ENCODE data around the gene NOXRED1. TPM values are rescaled to one million over a fixed set of nuclear protein-coding genes. Genes with fewer than 3 reads are reported as not detected.
"Not testable (repeated sequence)": the region's sequence is repeated elsewhere in the genome, so short reads cannot be mapped to it uniquely, and the experiment has no call there.

NOXRED1 gene
- total RNA-seq, 1 experiment from 2014 or later = not detected

GRCh38 chr14:77438596-77438995, 15.3 kb upstream of the NOXRED1 start:
- Histone ChIP-seq H3K27me3 (replicated peaks) (no peaks in the 10 kb centered on the region), H3K27ac (no peak overlapping the region), H3K9me3 (replicated peaks) (no peaks in the 10 kb centered on the region), H3K4me1 (replicated peaks) (no peaks in the 10 kb centered on the region), H3K36me3 (peaks cover 26% of the 10 kb centered on the region), H3K4me3 (no peak overlapping the region)
- DNase-seq (ENCODE audit: low read depth in 1 of 2, low spot score in 2 of 2) = no peak

DNA sequence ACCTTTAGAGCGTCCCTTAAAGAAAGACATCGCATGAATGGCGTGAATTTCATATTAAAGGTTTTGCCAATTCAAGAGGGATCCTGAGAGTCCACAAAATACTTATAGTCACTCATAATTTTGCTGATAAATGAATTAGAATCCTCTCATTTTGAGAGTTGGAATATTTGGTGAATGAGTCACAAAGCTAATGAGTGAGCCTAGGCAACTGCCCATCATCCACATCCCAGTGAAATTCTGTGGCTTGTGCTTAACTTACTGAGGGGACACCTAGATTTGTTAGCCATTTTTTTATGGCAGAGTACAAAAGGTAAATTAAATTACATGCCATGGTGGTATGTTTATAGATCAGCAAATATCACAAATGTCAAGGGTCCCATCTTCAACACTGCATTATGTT, 12.7 kb upstream of the NOXRED1 start:
- no peak for DNase-seq (ENCODE audit: low read depth in 1 of 2, low spot score in 2 of 2)
- H3K36me3 ChIP-seq = peaks cover 13% of the 10 kb centered on the region
- no peaks in the 10 kb centered on the region for H3K4me1 ChIP-seq (replicated peaks)
- no peak overlapping the region for H3K27ac ChIP-seq
- no peaks in the 10 kb centered on the region for H3K9me3 ChIP-seq (replicated peaks)
- H3K27me3 ChIP-seq (replicated peaks) = no peaks in the 10 kb centered on the region
- H3K4me3 ChIP-seq = no peak overlapping the region

GRCh38 chr14:77426396-77426795, 3.1 kb upstream of the NOXRED1 start:
- no peak for DNase-seq (ENCODE audit: low read depth in 1 of 2, low spot score in 2 of 2)
- no peaks in the 10 kb centered on the region for H3K27me3 ChIP-seq (replicated peaks)
- peaks cover 32% of the 10 kb centered on the region for H3K36me3 ChIP-seq
- no peak overlapping the region for H3K27ac ChIP-seq
- no peaks in the 10 kb centered on the region for H3K4me1 ChIP-seq (replicated peaks)
- no peaks in the 10 kb centered on the region for H3K9me3 ChIP-seq (replicated peaks)
- H3K4me3 ChIP-seq = no peak overlapping the region

GRCh38 chr14:77424862-77425261, 1.5 kb upstream of the NOXRED1 start:
- DNase-seq (ENCODE audit: low read depth in 1 of 2, low spot score in 2 of 2) = no peak
- no peaks in the 10 kb centered on the region for H3K27me3 ChIP-seq (replicated peaks)
- no peaks in the 10 kb centered on the region for H3K4me1 ChIP-seq (replicated peaks)
- peaks cover 32% of the 10 kb centered on the region for H3K36me3 ChIP-seq
- no peaks in the 10 kb centered on the region for H3K9me3 ChIP-seq (replicated peaks)
- no peak overlapping the region for H3K27ac ChIP-seq
- no peak overlapping the region for H3K4me3 ChIP-seq

- H3K4me1 ChIP-seq (replicated peaks) = no peaks in the 10 kb centered on the region
- no peak for DNase-seq (ENCODE audit: low read depth in 1 of 2, low spot score in 2 of 2)
- no peaks in the 10 kb centered on the region for H3K9me3 ChIP-seq (replicated peaks)
- no peak overlapping the region for H3K27ac ChIP-seq
- peaks cover 8% of the 10 kb centered on the region; the same call in 1 of the 2 replicates for H3K36me3 ChIP-seq
- H3K27me3 ChIP-seq (replicated peaks) = no peaks in the 10 kb centered on the region
- H3K4me3 ChIP-seq = no peak overlapping the region
These were observed 2.1 kb downstream of the NOXRED1 start for GRCh38 chr14:77421201-77421600.

DNA sequence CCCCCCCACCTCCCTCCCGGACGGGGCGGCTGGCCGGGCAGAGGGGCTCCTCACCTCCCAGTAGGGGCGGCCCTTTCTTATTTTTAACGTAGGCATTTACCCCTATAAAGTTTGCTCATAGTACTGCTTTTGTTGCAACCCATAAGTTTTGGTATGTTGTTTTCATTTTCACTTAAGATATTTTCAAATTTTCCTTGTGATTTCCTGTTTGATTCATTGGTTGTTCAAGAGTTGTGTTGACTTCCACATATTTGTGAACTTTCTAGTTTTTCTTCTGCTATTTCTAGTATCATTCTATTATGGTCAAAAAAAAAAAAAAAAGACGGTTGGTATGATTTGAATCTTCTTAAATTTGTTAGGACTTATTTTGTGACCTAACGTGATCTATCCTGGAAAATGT, 6.5 kb downstream of the NOXRED1 start:
- Histone ChIP-seq H3K4me1 (replicated peaks) (no peaks in the 10 kb centered on the region), H3K36me3 (no peaks in the 10 kb centered on the region), H3K27ac (no peak overlapping the region), H3K4me3 (no peak overlapping the region), H3K27me3 (replicated peaks) (no peaks in the 10 kb centered on the region), H3K9me3 (replicated peaks) (no peaks in the 10 kb centered on the region)
- DNase-seq (ENCODE audit: low read depth in 1 of 2, low spot score in 2 of 2) = no peak

- not testable (repeated sequence) for H3K4me1 ChIP-seq (replicated peaks); H3K9me3 ChIP-seq (replicated peaks); H3K27me3 ChIP-seq (replicated peaks); DNase-seq (ENCODE audit: low read depth in 1 of 2, low spot score in 2 of 2); H3K27ac ChIP-seq; H3K36me3 ChIP-seq; H3K4me3 ChIP-seq
These were observed 7.2 kb downstream of the NOXRED1 start for GRCh38 chr14:77416098-77416497.

DNA sequence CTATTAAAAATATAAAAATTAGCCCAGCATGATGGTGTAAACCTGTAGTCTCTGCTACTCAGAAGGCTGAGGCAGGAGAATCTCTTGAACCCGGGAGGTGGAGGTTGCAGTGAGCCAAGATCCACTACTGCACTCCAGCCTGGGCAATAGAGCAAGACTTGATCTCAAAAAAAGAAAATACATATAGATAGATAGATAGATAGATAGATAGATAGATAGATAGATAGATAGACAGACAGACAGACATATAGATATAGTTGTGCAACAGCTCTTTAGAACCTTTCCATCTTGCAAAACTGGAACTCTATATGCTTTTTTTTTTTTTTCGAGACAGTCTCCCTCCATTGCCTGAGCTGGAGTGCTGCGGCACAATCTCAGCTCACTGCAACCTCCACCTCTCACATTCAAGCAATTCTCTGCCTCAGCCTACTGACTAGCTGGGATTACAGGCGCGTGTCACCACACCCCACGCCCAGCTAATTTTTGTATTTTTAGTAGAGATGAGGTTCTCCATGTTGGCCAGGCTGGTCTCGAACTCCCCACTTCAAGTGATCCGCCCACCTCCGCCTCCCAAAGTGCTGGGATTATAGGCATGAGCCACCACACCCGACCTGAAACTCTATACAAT, 7.8 kb downstream of the NOXRED1 start:
- H3K36me3 ChIP-seq; H3K27me3 ChIP-seq (replicated peaks); H3K27ac ChIP-seq; DNase-seq (ENCODE audit: low read depth in 1 of 2, low spot score in 2 of 2); H3K4me3 ChIP-seq; H3K9me3 ChIP-seq (replicated peaks); H3K4me1 ChIP-seq (replicated peaks): not testable (repeated sequence)

DNA sequence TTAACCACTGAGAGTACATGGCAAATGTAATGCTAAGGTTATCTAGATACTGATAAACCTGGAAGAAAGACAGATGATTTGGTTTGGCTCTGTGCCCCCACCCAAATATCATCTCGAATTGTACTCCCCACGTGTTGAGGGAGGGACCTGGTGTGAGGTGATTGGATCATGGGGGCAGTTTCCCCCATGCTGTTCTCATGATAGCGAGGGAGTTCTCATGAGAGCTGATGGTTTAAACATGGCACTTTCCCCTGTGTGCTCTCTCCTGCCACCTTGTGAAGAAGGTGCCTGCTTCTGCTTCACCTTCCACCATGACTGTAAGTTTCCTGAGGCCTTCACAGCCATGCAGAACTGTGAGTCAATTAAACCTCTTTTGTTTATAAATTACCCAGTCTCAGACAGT, 14.2 kb downstream of the NOXRED1 start:
- H3K27me3 ChIP-seq (replicated peaks) = no peaks in the 10 kb centered on the region
- H3K27ac ChIP-seq = no peak overlapping the region
- no peaks in the 10 kb centered on the region for H3K9me3 ChIP-seq (replicated peaks)
- H3K4me1 ChIP-seq (replicated peaks) = no peaks in the 10 kb centered on the region
- no peak overlapping the region for H3K4me3 ChIP-seq
- no peaks in the 10 kb centered on the region for H3K36me3 ChIP-seq
- no peak for DNase-seq (ENCODE audit: low read depth in 1 of 2, low spot score in 2 of 2)

GRCh38 chr14:77407158-77407557, 16.2 kb downstream of the NOXRED1 start:
- Histone ChIP-seq H3K9me3 (replicated peaks) (no peaks in the 10 kb centered on the region), H3K36me3 (no peaks in the 10 kb centered on the region), H3K4me3 (no peak overlapping the region), H3K27me3 (replicated peaks) (no peaks in the 10 kb centered on the region), H3K4me1 (replicated peaks) (no peaks in the 10 kb centered on the region), H3K27ac (no peak overlapping the region)
- DNase-seq (ENCODE audit: low read depth in 1 of 2, low spot score in 2 of 2) = no peak

DNA sequence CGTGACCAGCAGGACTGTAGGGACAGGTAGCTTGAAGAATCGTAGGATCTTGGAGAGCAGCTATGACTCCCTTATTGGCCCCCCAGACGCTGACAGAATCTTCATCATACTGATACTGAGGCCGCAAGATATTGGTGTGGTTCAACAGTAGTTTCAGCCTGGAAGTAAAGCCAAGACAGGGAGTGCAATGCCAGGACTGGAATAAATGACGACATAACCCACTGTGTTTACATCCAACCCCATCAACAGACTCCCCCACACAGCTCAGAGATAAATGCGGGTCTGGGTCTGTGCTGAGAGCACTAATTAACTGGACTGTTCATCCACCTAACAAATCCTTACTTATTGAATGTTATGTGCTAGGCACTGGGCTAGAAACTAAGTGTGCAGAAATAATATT, 16.6 kb downstream of the NOXRED1 start:
- no peak for DNase-seq (ENCODE audit: low read depth in 1 of 2, low spot score in 2 of 2)
- no peaks in the 10 kb centered on the region for H3K4me1 ChIP-seq (replicated peaks)

GRCh38 chr14:77406086-77406485, 17.2 kb downstream of the NOXRED1 start:
- no peak overlapping the region for H3K27ac ChIP-seq
- DNase-seq (ENCODE audit: low read depth in 1 of 2, low spot score in 2 of 2) = no peak
- H3K36me3 ChIP-seq = no peaks in the 10 kb centered on the region
- no peak overlapping the region for H3K4me3 ChIP-seq
- no peaks in the 10 kb centered on the region for H3K9me3 ChIP-seq (replicated peaks)
- H3K4me1 ChIP-seq (replicated peaks) = no peaks in the 10 kb centered on the region
- H3K27me3 ChIP-seq (replicated peaks) = no peaks in the 10 kb centered on the region

More for the DNA sequence above, 16.6 kb downstream of the NOXRED1 start:
- Histone ChIP-seq H3K27ac (no peak overlapping the region), H3K27me3 (replicated peaks) (no peaks in the 10 kb centered on the region), H3K9me3 (replicated peaks) (no peaks in the 10 kb centered on the region), H3K4me3 (no peak overlapping the region), H3K36me3 (no peaks in the 10 kb centered on the region)

DNA sequence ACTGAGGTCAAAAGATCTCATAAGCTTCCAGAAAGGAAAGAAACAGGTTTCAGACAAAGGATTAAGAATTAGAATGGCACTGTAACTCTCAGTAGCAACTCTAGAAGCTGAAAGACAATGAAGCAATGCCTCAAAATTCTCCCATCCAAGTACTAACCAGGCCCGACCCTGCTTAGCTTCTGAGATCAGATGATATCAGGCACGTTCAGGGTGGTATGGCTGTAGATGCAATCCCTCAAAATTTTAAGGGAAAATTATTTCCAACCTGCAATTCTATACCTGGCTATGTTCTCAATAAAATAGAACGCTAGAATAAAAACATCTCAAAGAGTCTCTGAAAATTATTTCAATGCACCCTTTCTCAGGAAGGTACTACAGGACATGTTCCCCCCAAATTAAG, 19.6 kb downstream of the NOXRED1 start:
- Histone ChIP-seq H3K9me3 (replicated peaks) (no peaks in the 10 kb centered on the region), H3K4me1 (replicated peaks) (no peaks in the 10 kb centered on the region), H3K4me3 (no peak overlapping the region), H3K36me3 (no peaks in the 10 kb centered on the region), H3K27ac (no peak overlapping the region), H3K27me3 (replicated peaks) (no peaks in the 10 kb centered on the region)
- DNase-seq (ENCODE audit: low read depth in 1 of 2, low spot score in 2 of 2) = no peak

DNA sequence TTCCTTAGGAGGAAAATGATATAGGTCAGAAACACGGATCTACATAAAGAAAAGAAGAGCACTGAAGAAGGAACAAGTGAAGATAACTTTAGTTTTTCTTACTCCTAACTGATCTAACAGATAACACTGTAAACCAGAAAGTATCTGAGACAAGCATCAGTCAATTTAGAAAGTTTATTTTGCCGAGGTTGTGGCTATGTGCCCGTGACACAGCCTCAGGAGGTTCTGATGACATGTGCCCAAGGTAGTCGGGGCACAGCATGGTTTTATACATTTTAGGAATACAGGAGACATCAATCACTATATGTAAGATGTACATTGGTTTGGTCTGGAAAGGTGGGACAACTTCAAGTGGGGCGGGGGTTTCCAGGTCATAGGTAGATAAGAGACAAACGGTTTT, 23.1 kb downstream of the NOXRED1 start:
- H3K27me3 ChIP-seq (replicated peaks) = no peaks in the 10 kb centered on the region
- no peaks in the 10 kb centered on the region for H3K36me3 ChIP-seq
- H3K4me1 ChIP-seq (replicated peaks) = no peaks in the 10 kb centered on the region
- H3K9me3 ChIP-seq (replicated peaks) = no peaks in the 10 kb centered on the region
- no peak overlapping the region for H3K27ac ChIP-seq
- DNase-seq (ENCODE audit: low read depth in 1 of 2, low spot score in 2 of 2) = no peak
- H3K4me3 ChIP-seq = no peak overlapping the region

DNA sequence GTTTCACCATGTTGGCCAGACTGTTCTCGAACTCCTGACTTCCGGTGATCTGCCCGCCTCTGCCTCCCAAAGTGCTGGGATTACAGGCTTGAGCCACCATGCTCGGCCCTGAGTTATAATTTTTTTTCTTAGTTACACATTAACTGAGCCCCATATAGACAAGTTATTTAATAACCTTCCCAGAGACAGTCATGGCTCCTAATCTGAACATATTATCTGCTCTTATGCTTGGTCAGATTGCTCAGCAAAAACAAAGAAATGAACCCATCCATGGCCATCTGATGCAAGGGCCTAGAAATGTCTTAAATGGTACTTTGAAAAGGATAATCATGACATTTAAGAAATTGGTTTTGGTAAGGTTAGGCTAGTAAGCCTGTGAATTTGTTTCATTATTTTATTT, 33.1 kb downstream of the NOXRED1 start:
- H3K27ac ChIP-seq = no peak overlapping the region
- H3K4me1 ChIP-seq (replicated peaks) = no peaks in the 10 kb centered on the region
- H3K36me3 ChIP-seq = no peaks in the 10 kb centered on the region
- H3K9me3 ChIP-seq (replicated peaks) = no peaks in the 10 kb centered on the region
- H3K4me3 ChIP-seq = no peak overlapping the region
- DNase-seq (ENCODE audit: low read depth in 1 of 2, low spot score in 2 of 2) = no peak
- no peaks in the 10 kb centered on the region for H3K27me3 ChIP-seq (replicated peaks)
